HG02798 (cell line): ENCODE data around the gene RAPH1.
A peak's percentile ranks its signal among the peaks of the same experiment; 100 is the strongest.

Source experiments
- ATAC-seq: cut with Tn5 transposase; IDR thresholded peaks from one replicate; pipeline ENCODE4 v1.9.1; 2021; ENCODE audit warnings: mild to moderate bottlenecking; ENCODE audit not compliant: unreplicated experiment, poor library complexity

Gene RAPH1

DNA sequence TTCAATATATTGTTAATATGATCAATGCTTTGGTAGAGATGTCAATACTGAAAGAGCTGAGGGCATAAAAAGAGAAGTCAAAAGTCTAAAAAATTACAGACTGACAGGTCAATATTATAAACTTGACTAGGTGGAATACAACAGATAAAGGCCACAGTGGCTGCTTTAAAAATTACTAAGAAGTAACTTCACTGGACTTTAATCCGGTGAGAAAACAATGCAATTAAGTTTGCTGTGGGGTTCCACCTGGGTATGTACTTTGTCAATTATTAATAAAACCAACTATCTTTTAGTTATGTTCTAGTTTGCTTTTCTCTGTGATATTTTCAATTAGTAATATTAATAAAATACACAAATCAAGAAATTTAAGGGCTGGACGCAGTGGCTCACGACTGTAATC, 44.7 kb downstream of the RAPH1 start:
- no peak for ATAC-seq

DNA sequence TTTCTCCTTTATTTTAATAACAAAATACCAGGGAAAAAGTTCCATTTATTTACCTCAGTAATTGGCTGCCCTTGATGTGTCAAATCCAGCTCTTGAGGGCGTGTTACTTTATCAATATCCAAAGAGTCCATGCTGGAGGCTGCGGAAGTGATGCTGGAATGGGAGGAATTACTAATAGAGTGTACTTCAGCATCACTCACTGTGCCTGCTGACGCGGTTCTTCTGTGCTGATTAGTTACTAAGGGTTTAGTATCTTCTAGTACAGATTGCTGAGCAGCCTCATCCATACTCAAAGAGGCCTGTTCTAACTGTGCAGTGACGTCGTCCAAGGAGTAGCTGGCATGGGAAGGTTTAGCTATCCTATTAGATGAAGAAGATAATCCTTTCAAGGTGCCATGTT, 45.6 kb downstream of the RAPH1 start:
- ATAC-seq: no peak

DNA sequence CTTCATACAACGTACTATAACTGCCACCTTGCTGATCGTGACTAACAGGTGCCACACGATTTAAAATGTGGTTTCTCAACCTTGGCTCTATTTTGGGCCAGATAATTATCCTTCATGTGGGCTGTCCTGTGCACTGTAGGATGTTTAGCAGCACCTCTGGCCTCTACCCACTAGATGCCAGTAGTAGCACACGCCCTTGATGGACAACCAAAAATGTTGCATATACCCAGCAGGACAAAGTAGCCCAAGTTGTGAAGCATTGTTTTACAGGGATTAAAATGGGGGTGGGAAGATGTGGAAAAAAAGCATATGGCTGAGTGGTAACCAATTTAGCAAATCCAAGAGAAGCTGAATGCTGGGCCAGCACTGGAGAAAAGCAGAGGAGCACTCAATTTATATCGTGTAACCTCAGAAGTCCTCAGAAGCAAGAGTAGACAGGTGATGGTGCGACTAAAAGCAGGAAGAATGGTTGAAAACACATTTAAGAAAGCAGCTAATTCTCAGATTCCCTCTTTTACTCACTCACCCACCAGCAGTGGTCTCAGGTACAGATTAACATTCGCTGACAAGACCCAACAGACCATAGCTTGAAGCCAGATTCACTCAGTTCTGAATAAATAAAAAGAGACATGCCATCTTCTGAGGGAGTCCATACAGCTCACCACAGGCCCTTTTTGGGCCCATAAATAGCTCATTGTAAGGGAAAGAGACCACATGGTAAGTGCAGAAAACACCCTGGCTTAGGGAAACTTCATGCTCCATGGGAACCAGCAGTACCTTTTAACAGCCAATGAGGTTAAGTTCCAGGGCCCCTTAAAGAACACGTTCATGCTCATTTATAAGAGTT, 50.6 kb downstream of the RAPH1 start:
- peak; percentile 86 for ATAC-seq

DNA sequence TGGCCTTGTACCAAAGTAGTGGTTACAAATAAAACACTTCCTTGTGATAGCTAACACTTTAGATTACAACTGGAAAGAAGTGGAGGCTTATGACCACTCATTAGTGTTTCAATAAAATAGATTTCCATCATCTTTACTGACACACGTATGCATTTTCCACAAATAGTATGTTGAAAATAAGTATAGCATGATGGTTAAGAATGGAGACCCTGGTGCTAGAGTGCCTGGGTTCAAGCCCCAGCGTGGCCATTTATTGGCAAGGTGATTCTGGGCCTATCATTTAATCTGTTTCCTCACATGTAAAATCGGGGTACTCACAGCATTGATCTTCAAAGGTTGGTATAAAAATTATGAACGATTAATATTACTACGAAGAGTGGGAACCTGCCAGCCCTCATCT, 54.5 kb downstream of the RAPH1 start:
- no peak for ATAC-seq

DNA sequence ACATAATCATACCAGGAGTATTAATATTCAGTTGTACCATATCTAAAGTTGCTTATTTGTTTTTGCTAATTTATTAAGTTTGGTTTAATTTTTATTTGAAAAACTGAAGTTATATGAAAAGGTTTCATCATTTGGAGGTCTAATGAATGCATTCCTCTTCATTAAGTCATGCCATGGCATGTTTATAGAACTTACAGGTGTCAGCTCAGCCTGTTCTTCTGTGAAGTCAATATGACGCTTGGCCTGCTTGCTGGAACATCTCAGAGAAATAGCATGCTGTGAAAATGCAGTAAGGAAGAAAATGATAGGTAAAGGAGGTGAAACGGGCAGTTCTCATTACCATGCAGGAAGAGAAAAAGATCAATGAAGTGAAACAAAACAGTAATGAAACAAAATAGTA, 58.2 kb downstream of the RAPH1 start:
- ATAC-seq: no peak

DNA sequence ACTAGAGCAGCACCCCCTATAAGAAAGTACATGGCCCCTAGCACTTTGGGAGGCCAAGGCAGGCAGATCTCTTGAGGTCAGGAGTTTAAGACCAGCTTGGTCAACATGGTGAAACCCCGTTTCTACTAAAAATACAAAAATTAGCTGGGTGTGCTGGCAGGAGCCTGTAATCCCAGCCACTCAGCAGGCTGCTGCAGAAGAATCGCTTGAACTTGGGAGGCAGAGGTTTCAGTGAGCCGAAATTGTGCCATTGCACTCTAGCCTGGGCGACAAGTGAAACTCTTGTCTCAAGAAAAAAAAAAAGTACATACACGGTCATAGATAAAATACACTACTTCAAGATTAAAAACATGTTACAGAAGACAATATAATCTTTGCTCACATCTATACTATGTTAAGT, 63.8 kb downstream of the RAPH1 start:
- no peak for ATAC-seq

DNA sequence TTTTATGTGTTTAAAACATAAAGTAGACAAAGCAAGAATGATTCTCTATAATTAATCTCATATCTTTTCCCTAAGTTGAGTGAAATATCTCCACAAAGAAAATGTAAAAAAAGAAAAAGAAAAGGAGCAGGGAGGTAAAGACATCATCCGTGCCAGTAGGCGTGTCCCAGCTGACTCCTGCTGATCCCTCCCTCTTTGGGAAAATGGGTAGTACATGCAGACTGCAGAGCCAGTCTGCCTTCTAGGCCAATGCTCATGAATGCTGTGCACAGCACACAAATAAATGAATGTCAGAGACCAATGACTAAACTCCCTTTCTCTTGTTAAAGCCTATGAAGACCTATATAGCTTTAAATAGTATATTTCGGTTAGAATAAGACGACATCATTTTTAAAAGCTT, 64.7 kb downstream of the RAPH1 start:
- ATAC-seq: no peak

DNA sequence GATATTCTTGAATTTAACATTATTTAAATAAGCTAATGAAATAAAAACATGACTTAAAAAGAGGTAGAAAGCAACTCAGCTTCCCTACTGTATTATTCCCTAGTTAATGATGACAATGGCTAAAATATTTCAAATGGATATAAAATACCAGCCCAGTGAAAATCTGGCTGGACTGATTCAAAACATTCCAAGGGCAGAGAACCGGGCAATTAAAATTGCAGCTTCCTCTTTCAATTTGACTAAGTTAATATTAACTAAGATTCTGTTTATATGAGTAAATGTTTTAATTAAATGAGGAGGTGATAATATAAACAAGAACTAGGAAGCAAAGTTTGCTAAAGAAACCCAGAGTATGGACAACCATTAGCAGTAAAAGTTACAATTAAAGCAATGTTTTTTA, 65.6 kb downstream of the RAPH1 start:
- no peak for ATAC-seq

DNA sequence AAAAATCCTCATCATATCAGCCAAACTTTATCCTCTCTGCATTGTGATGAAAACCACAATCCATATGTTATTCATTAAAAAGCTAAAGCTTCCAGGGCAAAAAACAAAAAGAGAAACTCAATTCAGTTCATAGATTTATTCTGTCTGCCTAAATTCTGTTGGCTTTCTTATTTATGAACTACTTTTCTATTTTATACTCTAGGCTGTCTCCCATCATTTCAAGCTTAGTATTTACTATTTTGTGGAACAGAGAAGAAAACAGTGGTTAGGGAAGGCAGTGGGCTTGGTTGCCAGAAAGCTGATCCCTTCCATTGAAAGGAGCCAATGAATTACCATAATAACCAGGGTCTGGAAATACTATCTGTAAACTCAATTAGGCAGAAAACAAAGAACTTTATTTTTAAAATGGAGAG, 71.8 kb downstream of the RAPH1 start:
- no peak for ATAC-seq

DNA sequence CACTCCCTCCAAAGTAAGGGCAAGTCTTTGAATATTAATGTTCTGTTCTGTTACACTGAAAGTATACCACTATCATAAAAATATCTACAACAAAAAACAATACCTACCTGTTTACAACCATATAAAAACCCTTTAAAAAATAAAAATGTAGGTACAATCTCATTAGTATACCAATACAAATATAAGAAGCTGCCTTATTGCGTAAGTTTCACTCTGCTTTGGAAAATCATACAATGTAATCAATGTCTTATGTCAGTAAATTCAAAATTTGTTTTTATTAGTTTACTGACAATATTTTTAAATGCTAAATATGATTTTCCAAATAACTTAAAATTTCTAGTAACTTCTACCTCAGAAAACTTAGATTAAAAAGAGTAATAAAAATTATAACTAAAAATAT, 72.8 kb downstream of the RAPH1 start:
- no peak for ATAC-seq

DNA sequence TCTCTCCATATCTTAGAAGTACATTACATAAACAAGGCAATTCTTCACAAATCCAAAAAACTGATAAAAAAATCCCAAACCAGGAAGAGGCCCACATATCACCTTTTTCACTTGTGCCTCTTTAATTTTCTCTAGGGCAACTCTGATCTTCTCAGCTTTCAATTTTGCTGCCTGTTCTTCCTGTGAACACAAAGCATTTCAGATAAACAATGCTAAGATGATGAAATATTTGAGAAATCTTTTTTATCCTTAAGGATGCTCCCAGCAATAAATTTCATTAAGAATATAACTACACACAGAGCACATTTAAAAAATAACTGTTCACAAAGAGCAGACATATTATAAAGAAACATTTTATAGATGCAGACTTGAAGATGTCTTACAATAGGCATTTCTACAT, 73.4 kb downstream of the RAPH1 start:
- no peak for ATAC-seq

DNA sequence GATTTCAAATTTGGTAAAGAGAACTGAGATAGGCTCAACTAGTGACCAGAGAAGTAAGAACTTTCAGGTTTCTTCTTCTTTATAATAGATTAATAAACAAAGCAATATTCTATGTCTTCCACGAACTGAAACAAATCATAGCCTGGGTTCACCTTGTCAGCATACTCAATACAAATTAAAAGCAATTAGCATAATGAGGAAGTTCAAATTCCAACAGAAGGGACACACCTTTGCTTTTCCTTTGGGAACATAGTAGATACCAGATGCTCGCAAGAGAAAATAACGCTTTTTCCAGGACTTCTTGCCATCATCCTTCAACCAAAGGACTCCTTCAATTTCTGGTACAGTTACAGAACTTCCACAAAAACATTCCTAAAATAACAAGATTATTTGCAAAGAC, 79.9 kb downstream of the RAPH1 start:
- no peak for ATAC-seq

DNA sequence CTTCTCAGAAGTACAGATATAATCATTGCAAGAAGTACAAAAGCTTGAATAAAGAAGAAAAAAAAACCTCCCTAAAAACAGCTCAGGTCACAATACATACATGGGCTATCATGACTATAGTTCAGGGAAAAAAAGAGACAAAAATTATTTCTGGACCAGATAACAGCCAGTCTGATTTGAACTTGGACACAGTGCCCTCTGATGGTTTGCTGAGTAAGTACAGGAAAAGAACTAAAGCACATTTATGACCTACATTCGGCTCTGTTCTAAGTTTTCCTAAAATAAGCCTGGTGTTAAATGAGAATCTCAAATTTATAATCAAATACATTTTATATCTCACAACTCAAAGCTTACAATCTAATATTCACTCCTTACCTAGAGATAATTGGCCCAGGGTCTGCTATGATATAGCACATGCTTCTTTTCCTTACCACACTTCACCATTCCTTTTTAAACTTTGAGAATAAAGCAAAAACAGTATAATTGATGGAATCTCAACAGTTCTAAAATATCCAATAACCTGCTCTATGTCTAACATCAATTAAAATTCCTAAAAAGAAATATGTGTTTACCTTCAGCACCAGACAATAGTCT, 81.1 kb downstream of the RAPH1 start:
- ATAC-seq: peak; percentile 66

DNA sequence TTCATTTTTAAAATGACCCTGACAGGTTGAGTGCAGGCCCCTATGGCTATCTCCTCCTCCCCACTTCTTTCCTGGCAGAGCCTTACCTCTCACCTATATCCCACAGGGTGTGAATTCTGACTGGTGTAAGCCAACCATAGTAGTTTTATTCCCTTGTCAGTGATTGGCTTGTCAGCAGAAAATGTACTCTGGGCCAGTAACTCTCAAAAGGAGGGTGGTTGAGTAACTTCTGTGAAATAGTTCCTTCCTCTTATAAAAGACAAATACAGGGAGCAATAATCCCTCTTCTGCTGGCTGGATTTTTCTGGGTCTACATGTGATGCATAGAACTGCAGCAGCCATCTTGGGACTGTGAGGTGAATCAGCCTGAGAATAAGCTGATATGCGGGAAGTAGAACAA, 83.4 kb downstream of the RAPH1 start:
- ATAC-seq: no peak

DNA sequence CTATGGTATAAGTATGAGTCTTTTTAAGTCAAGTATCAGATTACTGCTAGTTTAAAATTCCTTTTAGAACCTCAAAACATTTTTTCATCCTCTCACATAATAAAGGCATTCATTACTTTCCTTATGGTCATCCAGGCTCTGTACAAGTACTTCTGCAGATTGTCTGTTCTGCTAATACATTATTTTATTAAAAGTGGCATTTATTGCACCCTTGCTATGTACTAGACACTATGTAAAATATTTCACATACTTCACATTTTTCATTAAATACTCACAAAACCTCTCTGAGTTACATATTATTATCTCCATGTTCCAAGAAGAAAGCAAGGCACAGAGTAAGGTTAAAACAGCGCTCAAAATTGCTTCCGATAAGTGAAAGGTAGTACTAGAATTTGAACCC, 84.1 kb downstream of the RAPH1 start:
- ATAC-seq: no peak

DNA sequence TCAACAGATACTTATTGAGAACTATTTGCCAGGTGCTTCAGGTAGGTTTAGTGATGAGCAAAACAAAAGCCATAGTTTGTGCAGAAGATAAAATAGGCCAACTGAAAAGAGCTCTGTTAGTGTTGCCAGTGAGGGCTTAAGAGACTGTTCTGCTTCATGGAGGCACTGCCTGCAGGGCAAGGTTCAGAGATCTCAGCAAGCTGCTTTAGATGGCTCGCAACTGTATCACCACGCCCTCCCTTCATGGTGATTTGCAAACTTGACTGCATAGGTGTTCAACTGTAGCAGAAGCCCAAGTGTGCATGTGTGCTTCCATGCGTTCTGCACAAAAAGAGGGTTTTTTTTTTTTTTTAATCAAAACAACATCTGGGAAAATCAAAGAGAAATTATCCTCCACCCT, 84.5 kb downstream of the RAPH1 start:
- no peak for ATAC-seq

DNA sequence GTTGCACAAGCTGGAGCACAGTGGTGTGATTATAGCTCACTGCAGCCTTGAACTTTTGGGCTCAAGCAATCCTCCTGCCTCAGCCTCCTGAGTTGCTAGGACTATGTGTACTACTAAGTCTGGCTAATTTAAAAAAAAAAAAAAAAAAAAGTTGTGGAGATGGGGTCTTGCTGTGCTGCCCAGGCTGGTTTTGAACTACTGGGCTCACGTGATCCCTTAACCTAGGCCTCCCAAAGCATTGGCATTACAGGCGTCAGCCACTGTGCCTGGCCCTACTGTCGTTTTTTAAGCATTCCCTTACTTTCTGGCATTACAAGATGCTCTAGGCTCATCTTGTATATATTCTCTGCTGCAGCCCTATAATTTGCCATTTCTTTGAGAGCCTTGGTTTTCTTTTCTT, 88.3 kb downstream of the RAPH1 start:
- no peak for ATAC-seq

DNA sequence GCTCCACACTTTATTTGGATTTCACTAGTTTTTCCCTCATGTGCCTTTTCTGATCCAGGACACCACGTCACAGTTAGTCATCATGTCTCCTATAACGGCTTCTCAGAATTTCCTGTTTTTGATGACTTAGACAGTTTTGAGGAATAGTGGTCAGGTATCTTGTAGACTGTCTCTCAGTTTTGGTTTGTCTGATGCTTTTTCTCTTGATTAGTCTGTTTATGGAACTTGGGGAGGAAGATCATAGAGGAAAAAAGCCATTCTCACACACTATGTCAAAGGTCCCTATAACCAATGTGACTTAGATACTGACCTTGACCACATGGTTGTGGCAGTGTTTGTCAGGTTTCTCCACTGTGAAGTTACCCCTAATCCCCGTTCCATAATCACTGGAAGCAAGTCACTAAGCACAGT, 89.0 kb downstream of the RAPH1 start:
- ATAC-seq: no peak

DNA sequence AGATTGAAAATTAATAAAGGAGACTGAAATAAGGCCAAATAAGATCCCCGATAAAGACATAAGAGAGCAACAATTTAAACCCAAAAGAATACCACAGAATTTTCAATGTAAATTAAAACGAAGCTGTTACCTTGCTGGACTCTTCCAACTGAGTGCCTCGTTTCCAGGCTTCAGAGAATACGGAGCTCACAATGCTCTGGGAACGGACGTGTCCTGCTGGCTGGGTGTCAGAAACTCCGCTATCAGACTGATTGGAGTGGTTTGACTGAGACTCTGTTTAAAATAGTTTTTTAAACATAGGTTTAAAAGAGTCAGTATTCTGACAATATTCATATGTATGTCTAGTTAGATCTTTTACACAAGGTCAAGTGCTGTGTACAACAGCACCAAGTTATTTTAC, 90.4 kb downstream of the RAPH1 start:
- no peak for ATAC-seq

DNA sequence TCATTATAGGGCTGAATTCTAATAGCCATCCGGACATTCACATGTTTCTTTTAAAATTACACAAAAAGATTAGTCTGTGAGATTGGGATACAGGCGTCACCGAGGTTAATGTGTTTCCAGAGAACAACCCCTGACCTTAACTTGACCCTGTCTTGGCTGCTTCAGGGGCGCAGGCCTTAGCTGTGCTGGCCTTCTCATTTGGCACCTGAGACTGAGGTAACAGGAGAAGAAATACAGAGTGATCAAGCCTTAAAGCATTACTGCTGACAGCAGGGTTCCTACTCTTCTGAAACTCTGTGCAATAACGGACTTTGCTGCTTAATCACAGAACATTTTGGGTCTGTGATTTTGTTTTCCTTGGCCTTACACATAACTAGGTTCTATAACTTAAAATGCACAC, 92.6 kb downstream of the RAPH1 start:
- no peak for ATAC-seq

DNA sequence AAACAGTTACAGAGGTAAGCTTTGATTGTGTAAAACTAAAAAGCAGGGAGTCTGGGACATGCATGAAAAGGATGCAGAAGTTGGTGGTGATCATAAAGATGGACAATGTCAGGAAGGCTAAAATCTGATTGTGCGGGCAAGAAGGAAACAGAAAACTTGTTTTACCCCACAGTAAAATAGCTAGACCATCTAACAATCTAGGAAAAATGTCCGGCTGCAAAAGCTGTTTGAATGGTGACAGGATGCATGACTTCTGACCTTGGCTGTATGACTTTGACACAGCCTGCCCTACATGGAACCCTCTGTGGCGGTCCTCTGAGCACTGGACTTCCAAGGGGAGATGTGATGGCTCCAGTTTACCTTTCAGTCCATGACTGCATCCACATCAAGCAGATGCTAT, 93.6 kb downstream of the RAPH1 start:
- no peak for ATAC-seq

DNA sequence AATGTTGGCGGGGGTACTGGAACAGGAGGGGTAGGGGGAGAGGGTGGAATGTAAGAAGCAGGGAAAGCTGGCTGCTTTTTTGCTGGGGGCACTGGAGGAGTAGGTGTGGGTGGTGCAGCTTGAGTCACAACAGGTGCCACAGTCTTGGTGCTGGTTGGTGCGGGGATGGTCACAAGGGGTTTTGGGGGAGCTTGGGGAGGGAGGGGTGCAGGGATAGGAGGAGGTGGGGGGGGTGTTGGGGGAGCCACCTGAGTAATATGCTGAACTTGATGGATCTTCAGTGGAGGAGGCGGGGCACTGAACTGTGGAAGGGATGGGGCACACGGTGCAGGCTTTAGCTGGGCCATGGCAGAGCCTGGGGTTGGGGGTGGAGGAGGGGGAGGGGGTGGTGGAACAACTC, 94.4 kb downstream of the RAPH1 start:
- no peak for ATAC-seq
